NCI-H82 treated with DMSO at 0.1 percent for 48 hours (cell line): ENCODE measurements around the gene SPON1.
"Not testable (repeated sequence)": the region's sequence is repeated elsewhere in the genome, so short reads cannot be mapped to it uniquely, and the experiment has no call there.

Source experiments
- DNase-seq: peaks from one replicate; lab custom pipeline; 2025; ENCODE audit not compliant: unreplicated experiment; lab: John Stamatoyannopoulos, UW

SPON1 gene

DNA sequence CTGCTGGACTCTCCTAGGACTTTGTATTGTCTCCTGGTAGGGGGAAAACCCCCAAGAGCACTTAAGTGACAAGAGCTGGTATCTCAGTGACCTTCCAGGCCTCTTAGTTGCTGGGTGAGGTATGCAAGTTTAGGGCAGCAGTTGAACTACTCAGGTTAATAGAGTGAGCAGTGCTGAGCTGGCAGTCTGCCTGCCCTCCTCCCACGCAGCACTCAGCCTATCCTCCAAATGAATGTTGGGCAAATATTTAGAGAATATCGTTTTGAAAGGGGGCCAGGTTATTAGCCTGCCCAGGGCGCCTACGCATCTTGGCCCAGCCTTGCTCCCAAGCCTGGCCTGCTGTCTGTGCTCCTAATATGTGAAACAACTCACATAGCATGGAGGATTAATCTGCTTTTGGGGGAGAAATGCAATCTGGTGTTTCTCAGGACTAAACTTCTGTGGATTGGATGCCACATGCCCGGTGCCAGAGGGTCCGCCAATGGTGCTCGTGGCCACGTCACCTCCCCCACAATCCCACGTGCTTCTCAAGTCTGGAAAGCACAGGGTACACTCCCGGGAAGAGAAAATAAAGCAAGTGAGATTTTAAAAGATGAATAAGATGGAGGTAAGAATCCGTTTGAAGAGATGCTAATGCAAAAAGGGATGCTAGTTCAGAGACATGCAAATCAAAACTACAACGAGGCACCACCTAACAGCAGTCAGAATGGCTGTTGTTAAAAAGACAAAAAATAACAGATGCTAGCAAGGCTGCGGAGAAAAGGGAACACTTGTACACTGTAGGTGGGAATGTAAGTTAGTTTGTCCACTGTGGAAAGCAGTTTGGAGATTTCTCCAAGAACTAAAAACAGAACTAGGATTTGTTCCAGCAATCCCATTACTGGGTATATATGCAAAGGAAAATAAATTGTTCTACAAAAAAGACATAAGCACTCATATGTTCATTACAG is 67.7 kb downstream of the SPON1 start:
- no peak for DNase-seq

DNA sequence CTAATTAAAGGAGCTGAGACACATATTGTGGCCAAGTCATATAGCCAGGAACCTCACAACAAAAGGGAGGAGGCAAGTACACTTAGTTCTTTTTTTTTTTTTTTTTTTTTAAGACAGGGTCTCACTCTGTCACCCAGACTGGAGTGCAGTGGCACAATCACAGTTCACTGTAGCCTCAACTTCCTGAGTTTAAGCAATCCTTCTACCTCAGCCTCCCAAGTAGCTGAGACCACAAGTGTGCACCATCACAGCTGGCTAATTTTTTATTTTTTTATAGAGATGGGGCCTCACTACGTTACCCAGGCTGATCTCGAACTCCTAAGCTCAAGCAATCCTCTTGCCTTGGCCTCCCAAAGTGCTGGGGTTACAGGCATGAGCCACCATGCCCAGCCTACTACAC is 73.0 kb downstream of the SPON1 start:
- not testable (repeated sequence) for DNase-seq

DNA sequence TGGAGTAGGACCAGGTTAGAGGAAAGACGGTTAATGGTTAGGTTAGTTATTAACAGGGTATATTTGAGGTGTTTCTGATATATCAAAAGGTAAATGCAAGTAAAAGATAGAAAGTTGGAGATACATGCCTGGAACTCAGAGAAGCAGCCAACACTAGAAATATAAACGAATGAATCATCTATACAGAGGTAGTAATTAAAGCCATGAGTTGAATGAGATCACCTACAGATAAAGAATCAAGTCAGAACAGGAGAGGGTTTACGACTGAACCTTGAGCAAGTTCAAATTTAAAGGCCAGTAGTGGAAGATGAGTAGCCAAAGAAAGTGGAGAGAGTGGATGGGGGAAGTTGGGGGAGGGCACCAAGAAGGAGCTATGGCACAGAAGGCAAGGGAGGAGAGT is 73.9 kb downstream of the SPON1 start:
- DNase-seq = no peak

DNA sequence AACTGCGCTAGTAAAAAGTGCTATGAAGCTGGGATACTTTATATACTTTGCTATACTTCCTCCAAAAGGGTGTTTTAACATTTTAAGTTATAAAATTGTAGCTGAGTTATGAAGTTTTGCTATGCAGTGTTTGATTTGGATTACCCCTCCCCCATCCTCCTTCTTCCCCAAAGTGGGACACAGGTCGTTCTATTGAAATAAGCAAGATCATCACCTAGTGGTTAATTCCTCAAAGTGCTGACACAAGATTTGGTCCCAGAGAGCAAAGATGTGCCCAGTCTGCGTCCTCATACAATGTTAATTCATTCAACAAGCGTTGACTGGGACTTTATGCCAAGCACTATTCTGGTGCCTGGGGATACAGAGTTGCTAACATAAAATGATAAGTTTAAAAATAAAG is 78.5 kb downstream of the SPON1 start:
- DNase-seq = no peak

DNA sequence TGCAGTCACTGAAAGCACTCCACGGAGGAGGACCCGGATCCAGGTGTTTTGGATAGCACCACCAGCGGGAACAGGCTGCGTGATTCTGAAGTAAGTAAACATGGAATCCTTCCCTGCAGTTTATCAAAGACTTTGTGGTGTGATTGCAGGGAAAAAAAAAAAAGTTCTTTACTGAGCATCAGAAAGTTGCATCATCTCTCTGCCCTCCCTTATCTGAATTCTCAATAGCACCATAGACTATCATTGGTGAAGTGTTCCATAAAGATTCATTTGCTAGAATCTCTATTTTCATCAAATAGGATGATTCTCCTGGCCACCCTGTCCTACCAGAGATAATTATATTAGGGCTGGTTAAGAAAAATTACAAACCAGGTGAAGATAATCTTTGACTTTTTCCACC is 79.0 kb downstream of the SPON1 start:
- no peak for DNase-seq

DNA sequence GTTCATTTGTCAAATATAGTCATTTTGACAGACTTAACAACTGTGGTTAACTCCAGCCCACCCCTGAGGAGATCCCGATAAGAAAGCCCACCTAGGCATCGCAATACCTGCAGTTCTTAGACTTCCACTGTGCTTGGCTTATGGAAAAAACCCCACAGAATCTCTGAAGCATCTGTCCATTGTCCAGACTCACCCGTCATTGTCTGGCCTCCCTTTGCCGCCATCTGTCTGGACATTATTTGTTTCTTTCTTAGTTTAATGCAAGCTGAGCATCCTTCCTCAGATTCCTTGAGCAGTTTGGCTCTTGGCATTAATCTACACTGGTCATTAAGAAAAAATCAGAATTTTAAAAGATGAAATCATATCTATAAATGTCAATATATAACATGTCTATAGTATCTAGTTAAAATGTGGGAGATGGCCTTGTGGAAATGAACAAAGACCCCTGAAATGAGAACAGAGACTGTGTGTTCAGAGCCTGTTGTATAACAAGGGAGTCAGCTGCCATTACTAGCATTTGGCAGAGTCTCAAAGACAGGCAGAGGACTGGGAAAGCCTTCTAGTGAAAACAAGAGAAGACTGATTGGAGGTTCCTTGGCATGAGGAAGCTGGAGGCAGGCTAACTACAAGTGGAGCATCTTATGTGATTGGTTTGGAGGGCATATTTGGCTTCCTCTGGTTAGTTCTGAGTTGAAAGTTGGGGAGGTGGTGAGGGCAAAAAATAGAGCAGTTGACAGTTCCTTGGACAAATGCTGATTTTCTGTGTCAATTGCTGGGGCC is 80.4 kb downstream of the SPON1 start:
- no peak for DNase-seq

DNA sequence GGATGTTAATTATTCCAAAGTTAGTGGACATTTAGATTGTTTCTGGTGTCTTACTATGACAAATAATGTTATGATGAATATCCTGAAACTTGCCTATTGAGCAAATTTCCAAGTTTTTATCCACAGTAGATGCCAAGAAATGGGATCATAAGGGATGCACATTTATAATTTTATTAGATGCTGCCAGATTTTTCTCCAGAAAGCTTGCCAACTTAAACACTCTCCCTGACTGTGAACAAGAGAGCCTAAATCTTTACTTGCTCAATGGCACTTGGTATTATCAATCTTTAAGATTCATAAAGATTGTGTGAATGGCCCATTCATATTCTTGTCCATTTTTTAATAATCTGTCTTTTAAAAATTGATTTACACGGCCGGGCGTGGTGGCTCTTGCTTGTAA is 82.4 kb downstream of the SPON1 start:
- no peak for DNase-seq

DNA sequence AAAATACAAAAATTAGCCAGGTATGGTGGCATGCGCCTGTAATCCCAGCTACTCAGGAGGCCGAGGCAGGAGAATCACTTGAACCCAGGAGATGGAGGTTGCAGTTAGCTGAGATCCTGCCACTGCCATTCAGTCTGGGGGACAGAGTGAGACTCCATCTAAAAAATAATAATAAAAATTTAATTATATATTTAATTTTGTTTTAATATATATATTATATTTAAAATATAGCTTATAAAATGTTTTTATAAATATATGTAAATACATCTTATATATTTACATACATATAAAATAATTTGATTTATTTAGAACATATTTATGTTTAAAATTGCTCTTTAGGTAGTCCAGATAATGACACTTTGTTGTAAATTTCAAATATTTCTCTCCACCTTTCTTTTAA is 82.9 kb downstream of the SPON1 start:
- DNase-seq = no peak

DNA sequence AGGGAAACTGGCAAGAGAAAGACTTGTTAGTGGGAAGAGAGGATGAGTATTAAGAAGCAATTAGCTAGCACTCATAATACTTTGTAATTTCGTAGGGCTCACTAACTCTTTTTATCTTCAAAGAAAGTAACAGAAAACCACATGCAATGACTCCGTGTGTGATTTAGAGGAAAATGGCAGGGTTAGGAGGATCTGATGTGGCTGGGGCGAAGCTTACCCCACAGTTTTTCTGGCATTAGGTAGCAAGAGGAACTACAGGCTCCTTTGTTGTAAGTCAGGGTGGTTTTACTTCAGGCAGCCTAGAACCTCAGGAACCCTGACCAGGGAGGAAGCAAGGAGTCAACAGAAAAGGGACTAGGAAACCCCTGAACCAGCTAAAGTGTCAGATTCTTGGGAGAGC is 89.7 kb downstream of the SPON1 start:
- DNase-seq = no peak

DNA sequence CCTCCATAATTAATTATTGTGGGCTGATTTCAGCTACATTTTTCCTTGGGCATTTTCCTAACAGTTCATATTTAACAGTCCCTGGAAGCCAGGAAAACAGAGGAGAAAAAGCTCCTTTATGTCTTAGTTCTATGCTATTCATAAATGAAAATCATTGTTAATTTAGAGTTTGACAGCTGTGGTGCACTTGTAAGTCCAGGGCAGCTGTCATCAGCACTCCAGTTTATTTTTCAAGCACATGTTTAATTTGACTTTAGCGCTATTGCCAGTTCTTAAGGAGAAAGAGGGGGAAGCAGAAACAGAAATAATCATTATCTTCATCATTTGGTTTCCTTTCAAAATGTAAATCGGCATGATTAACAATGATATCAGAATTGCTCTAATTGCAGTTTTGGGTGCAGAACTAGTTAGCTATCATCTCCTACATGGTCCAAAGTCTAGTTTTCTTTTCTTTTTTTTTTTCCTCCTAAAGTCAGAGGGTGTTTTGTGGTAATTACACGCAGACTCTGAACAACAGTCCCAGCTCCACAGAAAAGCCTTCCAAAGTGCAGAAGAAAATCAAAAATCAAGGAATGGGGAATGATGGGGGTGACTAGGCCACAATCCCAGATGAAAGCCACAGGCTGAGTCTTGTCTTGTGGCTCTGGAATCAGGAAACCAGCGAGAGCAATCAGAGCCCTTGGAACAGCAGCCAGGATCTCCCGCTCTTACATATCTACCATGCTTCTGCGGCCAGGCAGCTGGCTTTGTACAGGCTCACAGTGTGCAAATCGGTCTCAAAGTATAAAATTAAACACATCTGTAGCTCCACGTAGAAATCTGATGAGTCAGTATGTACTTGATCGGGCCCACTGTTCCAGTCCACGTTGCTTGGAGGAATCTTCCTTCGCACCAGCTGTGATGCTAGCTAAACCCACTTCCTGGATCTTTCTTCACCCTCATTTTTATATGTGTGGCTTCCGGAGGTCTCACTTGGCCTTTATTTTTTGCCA is 91.9 kb downstream of the SPON1 start:
- DNase-seq = no peak

DNA sequence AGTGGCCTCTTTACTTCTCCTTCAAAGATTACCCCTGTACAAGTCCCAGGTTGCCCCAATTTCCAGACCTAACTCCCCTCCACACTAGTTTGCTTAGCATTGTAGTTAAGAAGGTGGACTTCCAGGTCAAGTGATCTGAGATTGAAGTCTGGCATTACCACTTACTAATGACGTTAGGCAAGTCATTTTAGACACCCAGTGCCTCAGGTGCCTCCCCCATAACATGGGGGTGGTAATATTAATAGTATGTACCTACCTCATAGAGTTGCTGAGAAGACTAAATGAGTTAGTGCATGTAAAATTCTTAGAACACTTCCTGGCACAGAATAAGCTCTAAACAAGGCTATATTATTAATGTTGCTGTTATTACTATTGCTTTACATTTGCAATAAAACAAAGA is 93.4 kb downstream of the SPON1 start:
- no peak for DNase-seq

DNA sequence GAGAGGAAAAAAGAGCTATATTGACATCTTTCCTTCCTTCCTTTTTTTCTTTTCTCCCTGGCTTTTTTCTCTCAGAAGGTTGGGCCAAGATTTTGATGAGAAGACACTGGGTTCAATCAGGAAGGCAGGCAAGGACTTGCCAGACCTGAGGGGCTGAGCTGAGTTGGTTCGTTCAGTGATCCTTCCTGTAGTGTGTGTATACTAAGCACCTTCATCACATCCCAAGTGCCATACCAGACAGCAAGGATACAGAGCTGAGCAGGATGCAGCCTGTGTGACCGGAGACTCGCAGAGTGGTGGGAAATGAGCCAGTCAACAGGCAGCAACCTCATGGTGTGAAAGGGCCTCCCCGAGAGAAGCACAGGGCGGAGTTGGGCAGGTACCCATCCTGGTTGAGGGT is 95.5 kb downstream of the SPON1 start:
- DNase-seq = no peak

DNA sequence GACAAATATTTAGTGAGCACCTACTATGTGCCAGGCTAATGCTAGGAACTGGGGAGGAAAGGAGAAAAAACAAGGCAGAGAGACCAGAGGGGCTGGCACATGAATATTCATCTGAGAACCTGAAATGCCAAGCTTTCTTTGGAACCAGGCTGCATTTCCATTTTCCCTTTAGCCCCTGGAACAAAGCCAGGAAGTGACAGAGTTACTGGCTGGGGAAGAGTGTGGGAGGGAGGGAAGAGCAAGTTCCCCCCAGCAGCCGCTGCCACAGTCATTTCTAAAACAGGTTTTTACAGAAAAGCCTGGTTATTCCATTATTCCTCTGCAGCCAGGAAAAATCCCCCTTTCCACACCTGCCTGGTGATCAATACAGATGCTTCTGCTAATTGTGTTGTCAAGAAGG is 97.0 kb downstream of the SPON1 start:
- no peak for DNase-seq

DNA sequence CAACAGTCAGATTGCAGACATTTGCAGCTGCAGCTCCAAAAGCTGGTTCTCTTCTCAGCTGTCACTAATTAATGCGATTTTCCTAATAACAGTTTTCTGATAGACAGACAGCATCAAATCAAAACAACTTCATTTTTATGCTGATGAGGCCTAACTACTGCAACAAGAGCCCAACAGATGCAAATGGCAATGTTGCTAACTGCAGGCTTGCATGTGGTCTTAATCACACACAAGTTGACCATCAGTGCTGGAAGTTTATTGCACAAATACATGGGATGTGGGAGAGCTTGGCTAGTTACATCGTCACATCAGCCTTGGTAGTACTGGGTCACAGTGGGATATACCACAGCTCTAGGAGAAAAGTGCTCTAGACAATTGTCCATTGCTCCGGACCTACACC is 99.2 kb downstream of the SPON1 start:
- no peak for DNase-seq

DNA sequence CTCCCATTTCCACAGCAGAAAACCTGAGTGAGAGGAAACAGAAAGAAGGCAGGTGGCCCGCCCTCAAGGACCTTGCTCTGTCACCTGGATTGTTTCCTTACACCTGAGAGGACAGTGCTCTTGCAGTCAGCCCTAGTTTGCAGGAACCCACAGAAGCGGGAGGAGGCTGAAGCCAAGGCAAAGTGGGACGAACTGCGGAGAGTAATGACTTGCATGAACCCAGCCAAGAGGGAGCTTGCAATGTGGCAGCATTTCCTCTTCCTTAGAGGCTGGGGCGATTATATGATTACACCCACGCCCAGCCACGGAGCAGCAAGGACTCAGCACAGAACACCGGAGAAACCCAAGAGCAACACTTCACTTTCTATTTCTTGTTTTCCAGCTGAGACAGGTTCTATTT is 102.6 kb downstream of the SPON1 start:
- no peak for DNase-seq

DNA sequence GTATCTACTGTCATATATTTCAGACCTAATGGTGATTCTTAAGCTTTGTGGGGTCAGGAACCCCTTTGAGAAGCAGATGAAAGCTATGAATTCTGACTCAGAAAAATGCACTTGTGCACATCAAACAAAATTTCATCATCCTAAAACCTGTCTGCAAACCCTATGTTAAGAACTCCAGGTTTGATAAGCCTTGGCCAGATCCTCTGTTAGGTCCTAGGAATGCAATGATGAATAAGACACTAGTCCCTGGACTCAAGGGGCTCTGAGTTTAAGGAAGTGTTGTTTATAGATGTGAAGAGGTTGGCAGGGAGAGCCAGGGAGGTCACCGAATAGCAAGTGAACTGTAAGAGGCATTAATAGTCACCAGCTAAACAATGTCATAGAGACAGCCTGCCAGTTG is 103.2 kb downstream of the SPON1 start:
- no peak for DNase-seq

DNA sequence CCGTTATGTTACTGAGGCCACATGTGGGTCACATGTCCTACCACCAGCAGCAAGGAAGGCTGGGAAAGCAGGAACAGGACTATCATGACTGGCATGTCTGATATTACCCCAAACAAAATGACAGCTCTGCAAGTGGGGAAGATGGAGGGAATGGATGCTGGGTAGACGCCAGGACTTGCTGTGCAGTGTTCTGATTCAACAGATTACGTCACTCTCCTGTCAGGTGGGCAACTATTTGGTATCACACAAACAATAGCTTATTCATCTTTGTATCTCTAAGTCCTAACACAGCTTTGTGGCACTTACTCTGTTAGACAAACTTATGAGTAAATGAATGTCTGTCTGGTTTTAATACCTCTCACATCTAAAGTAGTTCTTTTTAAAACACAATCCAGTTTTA is 105.2 kb downstream of the SPON1 start:
- DNase-seq = no peak

DNA sequence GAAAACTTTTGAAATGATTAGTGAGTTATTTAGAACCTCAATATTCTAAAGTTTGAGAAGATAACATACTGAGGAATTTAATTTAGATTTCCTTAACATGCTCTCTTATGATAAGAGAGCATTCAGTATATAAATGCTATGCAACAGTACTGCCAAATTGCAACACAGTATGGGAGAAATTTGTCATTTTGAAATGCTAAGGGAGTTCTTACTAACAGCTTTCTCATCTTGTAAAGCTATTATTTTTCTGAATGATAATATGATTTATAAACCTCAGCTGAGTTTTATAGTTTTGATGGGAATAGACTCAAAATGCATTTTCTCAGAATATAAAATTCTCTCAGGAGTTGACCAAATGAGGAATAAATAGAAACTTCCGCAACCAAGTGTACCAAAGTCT is 108.4 kb downstream of the SPON1 start:
- no peak for DNase-seq

DNA sequence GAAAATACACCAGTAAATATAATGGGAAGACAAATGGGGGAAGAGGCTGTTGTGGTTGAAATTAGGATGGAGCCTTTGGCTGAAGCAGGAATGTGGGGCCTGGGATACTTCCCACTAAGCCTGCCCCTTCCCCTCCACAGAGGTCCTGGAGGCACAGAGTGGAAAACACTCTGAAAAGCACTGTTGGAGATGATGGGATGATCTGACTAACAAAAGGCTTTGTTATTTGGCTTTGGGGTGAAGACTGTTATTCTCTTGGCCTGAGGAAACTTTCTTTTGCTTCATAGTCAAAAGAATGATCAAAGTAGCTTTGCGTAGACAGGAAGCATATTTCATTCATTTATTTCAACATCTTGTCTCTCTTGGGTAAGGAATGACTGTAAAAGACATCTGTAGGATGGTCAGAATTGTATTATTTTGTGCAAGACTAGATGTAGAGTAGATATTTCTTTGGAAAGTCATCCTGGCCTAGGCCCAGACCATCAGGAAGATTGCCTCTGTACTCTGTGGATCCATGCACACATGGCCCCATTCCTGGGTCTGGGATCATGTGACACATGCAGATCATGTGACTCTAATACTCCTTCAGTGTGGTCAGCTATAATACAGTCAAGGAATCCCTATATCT is 111.4 kb downstream of the SPON1 start:
- DNase-seq = no peak
